GM19397 (cell line): ENCODE data around the gene NEK1.
A peak's percentile ranks its signal among the peaks of the same experiment; 100 is the strongest.
"Not testable (repeated sequence)": the region's sequence is repeated elsewhere in the genome, so short reads cannot be mapped to it uniquely, and the experiment has no call there.

Experiments
- ATAC-seq: cut with Tn5 transposase; IDR thresholded peaks from one replicate; pipeline ENCODE4 v1.9.1; 2021; ENCODE audit warnings: mild to moderate bottlenecking, moderate library complexity; ENCODE audit not compliant: unreplicated experiment

NEK1 gene

DNA sequence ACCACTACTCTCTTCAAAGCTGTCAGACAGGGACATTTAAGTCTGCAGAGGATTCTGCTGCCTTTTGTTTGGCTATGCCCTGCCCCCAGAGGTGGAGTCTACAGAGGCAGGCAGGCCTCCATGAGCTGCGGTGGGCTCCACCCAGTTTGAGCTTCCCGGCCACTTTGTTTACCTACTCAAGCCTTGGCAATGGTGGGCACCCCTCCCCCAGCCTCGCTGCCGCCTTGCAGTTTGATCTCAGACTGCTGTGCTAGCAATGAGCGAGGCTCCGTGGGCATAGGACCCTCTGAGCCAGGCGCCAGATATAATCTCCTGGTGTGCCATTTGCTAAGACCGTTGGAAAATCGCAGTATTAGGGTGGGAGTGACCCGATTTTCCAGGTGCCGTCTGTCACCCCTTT is 112.5 kb downstream of the NEK1 start:
- ATAC-seq, result not testable (repeated sequence)

DNA sequence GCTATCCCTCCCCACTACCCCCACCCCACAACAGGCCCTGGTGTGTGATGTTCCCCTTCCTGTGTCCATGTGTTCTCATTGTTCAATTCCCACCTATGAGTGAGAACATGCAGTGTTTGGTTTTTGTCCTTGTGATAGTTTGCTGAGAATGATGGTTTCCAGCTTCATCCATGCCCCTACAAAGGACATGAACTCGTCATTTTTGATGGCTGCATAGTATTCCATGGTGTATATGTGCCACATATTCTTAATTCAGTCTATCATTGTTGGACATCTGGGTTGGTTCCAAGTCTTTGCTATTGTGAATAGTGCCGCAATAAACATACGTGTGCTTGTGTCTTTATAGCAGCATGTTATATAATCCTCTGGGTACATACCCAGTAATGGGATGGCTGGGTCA is 118.1 kb downstream of the NEK1 start:
- not testable (repeated sequence) for ATAC-seq

DNA sequence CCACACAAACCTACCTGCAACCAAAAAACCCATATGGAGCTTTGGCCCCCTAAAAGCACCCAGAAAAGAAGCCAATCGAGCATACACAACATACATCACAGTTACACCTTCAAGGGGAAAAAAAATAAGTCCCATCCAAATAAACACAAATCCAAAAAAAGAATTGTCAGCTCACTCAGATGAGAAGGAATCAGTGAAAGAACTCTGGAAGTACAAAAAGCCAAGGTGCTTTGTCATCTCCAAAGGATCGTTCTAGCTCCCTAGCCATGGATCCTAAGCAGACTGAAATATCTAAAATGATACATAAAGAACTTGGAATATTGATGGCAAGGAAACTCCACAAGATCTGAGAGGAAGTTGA is 119.2 kb downstream of the NEK1 start:
- no peak for ATAC-seq

DNA sequence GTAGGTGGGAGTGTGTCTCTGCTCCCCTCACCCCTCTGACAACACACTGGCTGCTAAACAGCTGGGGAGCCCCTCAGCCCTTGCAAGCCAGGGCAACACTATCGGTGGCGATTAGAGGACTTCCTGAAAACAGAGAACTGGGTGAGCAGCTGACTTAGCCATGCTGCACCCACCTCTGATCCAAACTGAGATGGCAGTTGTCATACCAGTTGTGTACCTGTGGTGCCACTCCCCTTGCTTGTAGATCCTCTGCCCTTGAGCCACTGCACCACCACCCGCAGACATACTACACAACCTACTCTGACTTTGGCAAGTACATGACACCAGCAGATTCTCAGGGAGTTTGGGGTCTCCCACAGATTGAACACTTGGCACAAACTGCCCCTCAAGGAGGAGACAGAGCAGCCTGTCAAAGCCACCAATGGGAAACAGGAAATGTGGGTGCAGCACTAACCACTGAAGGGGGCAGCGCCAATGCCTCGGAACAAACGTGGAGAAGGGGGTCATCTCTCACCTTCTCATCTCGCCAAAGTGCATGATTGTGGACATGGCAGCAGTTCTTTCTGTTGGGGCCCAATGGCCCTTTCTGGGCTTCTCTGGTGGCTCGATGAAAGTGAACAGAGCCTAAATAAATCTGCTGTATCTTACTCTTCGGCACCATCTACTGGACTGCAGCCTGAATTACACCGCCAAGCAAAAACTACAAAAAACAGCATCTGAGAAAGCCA is 119.8 kb downstream of the NEK1 start:
- no peak for ATAC-seq

DNA sequence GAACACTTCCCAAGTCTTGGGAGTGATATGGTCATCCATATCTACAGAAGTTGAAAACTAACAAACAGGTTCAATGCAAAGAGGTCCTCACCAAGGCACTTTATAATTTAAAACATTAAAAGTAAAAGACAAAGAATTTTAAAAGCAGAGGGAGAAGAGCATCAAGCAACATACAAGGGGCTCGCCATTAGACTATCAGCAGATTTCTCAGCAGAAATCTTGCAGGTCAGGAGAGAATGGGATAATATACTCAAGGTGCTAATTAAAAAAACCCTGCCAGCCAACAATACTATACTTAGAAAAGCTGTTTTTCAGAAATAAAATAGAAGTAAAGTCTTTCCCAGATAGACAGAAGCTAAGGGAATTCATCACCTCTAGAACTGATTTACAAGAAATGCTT is 121.2 kb downstream of the NEK1 start:
- ATAC-seq, result no peak

DNA sequence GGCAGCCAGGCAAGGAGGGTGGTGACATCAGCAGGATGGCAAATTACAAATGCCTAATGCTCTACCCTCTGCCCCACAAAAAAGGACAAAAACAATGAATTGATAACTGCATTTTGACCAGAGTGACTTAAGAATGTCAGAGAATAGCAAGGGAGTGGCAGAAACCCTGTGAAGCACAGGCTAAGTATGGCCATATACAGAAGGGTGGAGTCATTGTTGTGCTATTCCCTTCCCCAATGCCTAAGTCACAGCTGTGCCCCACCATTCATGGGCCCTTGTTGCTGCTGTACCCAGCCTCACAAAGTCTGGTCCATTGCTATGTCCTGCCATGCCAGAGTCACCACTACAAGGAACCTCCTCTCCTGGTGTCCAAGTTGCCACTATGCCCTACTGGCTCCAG is 123.1 kb downstream of the NEK1 start:
- no peak for ATAC-seq

DNA sequence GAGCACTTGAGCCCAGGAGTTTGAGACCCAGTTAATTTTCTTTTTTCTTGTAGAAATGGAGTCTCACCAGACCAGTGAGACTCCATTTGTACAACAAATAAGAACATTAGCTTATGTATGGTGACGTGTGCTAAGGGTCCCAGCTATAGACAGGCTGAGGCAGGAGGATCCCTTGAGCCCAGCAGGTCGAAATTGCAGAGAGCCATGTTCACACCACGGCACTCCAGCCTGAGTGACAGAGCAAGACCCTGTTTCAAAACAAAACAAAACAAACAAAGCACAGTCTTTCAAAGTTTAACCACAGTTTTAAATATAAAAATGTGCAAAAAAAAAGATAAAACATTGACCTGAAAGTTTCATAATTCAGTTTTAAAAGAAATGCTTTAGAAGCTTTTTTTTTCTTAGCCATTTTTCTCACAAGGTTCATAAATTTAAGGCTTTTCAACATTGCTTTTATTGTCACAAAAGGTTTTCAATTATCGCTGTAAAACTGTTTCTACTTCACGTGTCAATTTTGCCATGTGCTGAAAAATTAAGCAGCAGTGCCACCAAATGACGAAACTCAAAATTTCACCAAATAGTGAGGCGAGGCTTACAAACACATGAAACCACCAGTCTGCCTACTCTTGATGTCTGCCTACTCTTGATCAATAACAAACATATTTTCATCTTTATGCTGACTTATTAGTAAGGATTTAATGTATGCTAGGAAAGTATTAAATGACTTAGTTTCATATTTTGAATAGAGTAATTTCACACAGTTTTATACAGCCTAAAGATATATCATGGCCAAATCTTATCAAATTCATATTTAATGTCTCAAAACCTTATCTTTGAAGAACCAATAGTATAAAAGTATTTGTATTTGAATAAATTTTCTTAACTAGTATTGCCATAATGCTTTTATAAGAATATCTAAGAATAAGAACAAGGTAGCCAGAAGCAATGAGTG is 126.3 kb downstream of the NEK1 start:
- ATAC-seq, result no peak

DNA sequence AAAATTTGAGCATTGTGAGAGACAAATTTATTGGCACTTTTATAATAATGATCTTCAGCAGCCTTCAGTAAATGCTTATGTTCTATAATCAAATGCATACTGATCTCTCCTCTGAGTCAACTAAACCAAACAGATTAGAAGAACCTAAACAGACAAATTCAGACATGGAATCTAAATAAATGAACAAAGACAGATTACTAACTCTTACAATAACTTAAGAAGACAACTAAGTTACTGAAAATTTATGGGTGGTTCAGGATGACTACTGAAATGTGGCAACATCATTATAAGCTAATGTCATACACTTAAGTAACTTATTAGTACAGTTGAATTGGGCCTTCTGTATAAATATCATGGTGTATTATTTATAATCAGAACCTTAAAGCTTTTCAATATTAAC is 127.3 kb downstream of the NEK1 start:
- ATAC-seq, result no peak

DNA sequence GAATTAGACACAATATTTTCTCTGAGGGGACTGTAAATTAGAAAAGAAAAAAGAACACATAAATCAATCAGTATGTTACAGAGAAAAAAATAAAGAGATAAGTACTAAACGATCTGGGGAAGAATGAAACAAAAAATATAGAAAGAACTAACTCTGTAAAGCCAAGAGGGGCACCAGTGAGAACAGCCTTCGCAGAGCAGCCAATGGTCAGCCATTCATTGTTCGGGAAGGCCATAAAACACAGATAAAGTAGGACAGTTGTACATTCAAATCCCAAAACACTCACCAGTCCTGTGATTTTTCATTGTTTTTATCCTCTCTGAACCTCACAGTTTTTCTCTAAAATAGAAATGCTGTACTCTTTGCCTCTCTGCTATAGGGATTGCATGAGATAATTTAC is 127.9 kb downstream of the NEK1 start:
- no peak for ATAC-seq

DNA sequence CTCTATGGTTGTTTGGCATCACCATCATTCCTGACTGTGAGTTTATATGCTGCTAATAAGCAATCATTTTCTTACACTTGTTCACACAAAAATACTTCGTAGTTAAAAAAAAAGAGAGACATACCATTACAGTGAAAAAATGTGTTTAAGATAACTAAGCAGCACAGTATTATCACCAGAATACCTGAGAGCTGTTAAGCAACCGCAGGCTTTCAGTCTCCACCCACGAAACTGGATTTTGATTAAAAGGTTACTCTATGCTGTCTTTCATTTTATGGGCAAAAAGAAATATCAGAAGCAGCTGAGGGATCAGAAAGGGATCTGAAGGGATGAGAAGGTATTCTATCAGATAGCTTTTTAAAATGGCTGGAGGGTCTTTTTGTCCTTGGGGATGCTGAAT is 148.3 kb downstream of the NEK1 start:
- ATAC-seq, result no peak

DNA sequence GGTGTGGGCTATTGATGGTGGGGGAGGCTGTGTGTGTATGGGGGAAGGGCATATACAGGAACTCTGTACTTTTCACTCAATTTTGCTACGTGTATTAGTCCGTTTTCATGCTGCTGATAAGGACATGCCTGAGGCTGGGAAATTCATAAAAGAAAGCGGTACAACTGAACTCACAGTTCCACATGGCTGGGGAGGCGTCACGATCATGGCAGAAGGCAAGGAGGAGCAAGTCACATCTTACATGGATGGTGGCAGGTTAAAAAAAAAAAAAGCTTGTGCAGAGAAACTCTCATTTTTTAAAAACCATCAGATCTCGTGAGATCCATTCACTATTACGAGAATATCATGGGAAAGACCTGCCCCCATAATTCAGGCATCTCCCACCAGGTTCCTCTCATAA is 152.3 kb downstream of the NEK1 start:
- ATAC-seq, result no peak

DNA sequence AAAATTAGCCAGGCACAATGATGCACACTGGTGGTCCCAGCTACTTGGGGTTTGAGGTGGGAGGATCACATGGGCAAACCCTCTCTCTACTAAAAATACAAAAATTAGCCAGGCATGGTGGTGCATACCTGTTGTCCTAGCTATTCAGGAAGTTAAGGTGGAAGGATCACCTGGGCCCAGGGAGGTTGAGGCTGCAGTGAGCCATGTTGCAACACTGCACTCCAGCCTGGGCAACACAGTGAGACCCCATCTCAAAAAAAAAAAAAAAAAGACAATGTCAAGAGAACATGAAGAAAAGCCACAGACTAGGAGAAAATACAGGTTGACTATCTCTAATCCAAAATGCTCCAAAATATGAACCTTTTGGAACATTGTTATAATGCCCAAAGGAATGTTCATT is 153.8 kb downstream of the NEK1 start:
- ATAC-seq, result no peak

DNA sequence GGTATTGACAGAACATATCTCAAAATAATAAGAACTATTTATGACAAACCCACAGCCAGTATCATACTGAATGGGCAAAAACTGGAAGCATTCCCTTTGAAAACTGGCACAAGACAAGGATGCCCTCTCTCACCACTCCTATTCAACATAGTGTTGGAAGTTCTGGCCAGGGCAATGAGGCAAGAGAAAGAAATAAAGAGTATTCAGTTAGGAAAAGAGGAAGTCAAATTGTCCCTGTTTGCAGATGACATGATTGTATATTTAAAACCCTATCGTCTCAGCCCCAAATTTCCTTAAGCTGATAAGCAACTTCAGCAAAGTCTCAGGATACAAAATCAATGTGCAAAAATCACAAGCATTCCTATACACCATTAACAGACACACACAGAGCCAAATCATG is 159.7 kb downstream of the NEK1 start:
- not testable (repeated sequence) for ATAC-seq

DNA sequence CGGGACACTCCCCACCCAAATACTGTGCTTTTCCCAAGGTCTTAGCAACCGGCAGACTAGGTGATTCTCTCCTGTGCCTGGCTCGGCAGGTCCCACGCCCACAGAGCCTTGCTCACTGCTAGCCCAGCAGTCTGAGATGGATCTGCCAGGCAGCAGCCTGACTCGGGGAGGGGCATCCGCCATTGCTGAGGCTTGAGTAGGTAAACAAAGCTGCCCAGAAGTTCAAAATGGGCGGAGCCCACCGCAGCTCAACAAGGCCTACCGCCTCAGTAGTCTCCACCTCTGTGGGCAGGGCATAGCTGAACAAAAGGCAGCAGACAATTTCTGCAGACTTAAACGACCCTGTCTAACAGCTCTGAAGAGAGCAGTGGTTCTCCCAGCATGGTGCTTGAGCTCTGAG is 163.4 kb downstream of the NEK1 start:
- not testable (repeated sequence) for ATAC-seq

DNA sequence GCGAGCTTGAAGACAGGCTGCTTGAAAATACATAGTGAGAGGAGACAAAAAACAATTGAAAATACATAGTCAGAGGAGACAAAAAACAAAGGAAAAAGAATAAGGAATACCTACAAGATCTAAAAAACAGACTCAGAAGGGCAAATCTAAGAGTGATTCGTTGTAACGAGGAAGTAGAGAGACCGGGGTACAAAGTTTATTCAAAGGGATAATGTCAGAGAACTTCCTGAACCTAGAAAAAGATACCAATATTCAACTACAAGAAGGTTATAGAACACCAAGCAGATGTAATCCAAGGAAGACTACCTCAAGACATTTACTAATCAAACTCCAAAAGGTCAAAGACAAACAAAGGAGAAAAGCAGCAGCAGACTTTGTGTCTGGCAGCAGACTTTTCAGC is 165.6 kb downstream of the NEK1 start:
- no peak for ATAC-seq

DNA sequence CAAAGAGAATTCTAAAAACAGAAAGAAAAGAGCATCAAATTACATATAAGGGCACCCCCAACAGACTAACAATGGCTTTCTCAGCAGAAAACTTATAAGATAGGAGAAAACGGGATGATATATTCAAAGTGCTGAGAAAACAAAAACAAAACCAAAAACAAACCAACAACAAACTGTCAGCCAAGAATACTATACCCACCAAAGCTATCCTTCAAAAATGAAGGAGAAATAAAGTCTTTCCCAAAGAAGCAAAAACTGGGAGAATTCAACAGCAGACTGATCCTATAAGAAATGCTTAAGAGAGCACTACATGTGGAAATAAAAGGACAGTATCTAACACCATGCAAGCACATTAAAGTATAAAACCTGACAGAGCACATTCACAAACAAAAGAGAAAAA is 168.6 kb downstream of the NEK1 start:
- no peak for ATAC-seq

DNA sequence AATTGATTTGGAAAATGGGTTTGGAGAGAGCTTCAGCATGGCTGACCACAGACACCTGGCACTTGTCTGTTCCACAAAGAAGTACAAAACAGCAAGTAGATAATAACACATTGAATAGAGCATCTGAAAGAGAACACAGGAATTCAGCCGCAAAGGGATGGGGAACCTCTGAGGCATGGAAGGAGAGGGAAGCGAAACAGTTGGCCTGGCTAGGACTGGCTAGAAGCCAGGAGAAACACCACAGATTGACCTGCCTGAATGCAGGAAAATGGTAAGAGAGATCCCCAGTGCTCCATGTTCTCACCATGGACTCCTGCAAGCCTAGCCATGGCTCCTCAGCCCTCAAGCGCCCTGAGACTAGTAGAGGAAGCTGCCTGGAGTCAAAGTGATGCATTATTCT is 171.9 kb downstream of the NEK1 start:
- ATAC-seq, result no peak

DNA sequence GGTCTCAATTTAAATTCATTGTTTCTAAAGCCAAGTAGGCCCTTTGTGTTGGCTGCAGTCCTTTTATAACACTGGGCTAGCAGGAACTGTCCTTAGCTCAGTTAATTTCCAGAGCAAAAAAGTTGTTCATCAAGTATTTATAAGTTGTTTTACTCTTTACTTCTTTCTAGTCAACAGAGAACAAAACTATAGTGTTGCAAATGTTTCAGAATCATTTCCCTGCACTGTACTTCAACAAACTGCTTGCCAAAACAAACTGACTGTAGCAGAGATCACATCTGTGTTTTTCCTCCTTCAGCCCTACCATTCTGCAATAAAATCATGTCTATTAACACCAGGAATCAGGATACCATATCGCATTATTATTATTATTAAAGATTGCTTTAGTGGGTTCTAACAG is 173.1 kb downstream of the NEK1 start:
- ATAC-seq, result no peak

DNA sequence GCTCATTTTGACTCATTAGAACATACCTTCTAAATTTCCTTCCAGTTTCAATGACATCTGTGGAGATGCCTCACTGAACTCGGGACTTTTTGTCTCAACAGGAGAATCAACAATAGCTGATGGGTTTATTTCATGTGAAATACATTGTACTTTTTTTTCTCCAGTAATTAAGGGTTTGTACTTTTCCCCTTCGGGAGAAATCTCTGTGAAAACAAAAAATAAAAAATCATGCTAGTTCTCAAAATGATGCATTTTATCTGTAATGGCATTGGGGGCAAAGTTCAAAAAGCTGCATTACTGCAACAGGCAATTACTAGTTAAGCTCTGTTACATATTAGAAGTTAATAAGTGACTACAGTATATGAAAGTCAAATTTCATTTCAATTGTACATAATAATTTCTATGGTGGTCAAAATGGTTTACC is 174.3 kb downstream of the NEK1 start:
- peak; percentile 37 for ATAC-seq

DNA sequence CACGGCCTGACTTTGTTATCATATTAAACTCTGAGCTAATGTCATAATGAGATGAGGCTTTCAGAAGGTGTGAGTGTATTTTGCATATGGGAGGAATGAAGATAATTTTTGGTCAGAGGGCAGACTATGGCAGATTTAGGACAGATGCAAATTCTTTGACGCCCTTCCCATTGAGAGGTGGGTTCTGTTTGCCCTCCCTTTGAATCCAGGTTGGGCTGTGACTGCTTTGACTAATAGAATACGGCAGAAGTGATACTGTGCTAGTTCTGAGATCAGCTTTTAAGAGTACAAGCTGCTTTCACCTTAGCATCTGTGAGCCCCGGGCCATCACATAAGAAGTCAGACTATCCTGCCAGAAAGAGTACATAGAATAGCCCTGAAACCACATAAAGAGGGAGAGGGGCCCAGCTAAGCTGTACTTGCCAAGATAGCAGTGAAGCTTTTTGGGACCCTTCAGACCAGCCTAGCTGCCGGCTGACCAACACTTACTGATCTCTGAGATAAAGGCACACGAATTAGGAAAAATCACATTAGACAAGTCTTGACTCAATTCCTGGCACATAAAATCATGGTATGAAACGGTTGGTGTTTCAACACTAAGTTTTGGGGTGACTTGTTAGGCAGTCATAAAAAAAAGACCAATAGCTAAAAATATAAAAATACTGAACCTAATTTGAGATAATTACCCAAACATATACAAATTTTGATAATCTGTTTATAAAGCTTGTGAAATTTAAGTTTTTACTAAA is 174.9 kb downstream of the NEK1 start:
- peak; percentile 88 for ATAC-seq

DNA sequence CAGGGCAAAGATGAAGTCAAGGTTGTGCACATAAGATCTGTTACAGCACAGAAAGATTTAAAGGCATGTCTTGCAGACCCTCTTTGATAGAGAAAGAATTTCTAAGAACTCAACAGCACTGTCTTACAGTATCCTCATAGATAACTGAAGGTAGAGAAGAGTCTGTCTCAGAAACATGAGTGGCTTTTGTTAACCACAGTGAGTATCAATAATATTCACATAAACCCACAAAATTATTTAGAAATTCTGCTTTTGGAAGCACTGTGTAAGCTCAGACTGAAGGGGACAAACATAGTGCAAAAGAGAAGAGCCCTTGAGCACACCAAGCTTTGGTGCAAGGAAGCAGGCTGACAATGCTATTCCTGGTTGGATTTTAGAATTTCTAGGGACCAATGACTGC is 175.6 kb downstream of the NEK1 start:
- no peak for ATAC-seq

DNA sequence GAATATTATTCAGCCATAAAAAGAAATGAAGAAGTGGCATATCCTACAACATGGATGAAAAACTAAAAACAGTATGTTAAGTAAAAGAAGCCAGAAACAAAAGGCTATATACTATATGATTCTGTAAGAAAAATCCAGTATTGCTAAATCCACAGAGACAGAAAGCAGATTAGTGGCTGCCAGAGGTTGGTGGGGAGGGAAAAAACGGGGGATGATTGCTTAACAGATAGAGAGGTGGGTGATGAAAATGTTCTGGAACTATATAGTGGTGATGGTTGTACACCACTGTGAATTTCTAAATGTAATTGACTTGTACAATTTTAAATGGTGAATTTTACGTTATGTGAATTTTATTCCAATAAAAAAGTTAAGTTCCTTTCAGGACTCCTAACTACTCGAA is 184.0 kb downstream of the NEK1 start:
- ATAC-seq, result no peak
